A549 (cell line): ENCODE measurements around the gene ZNF275.

ENCODE experiments used
- CBX8 ChIP-seq: fragments of 200-600 bp; sonication (generic); IDR thresholded peaks from 2 replicates; pipeline ENCODE4 v1.6.1; 2016
- CEBPB ChIP-seq, 2 experiments: fragments of >200 bp in 1 of 2; sonication (Bioruptor Twin) in 1 of 2; formaldehyde crosslinking in 1 of 2; IDR thresholded peaks; 2 replicates each; pipeline ENCODE4 v1.6.1; 2012 to 2016
- CHD2 ChIP-seq: fragments of 150-350 bp; IDR thresholded peaks from 2 replicates; pipeline ENCODE4 v1.6.1; 2014; ENCODE audit warnings: low read length; ENCODE audit not compliant: partially characterized antibody
- CTCF ChIP-seq: fragments of >200 bp; sonication (Bioruptor Twin); formaldehyde crosslinking; IDR thresholded peaks from 3 replicates; pipeline ENCODE4 v1.5.1; 2016
- JUN ChIP-seq, 2 experiments: fragments of >200 bp; sonication (Bioruptor Twin); formaldehyde crosslinking; IDR thresholded peaks; 2 replicates in 1 of 2; 3 replicates in 1 of 2; pipeline ENCODE4 v1.6.1; 2016 to 2017
- KDM1A ChIP-seq: fragments of 200-600 bp; sonication (generic); IDR thresholded peaks from 2 replicates; pipeline ENCODE4 v1.6.1; 2016; ENCODE audit warnings: low read depth, mild to moderate bottlenecking
- MAFK ChIP-seq: fragments of 450-650 bp; IDR thresholded peaks from 2 replicates; pipeline ENCODE4 v1.6.1; 2014; ENCODE audit not compliant: partially characterized antibody
- PHF8 ChIP-seq: fragments of 200-600 bp; sonication (generic); IDR thresholded peaks from 2 replicates; pipeline ENCODE4 v1.6.1; 2016; ENCODE audit warnings: low read depth, mild to moderate bottlenecking, antibody characterized with exemption, moderate library complexity, borderline replicate concordance
- POLR2A ChIP-seq: IDR thresholded peaks from 2 replicates; pipeline ENCODE4 v1.6.1; 2012; ENCODE audit warnings: mild to moderate bottlenecking, low read length
- RAD21 ChIP-seq, 2 experiments: fragments of >200 bp in 1 of 2; sonication (Bioruptor Twin) in 1 of 2; formaldehyde crosslinking in 1 of 2; IDR thresholded peaks in 1 of 2; conservative IDR thresholded peaks in 1 of 2; 2 replicates in 1 of 2; 3 replicates in 1 of 2; pipeline ENCODE4 v1.6.1; 2012 to 2018; ENCODE audit warnings: inconsistent platforms in 1 of 2
- SMC3 ChIP-seq: fragments of >200 bp; sonication (Bioruptor Twin); formaldehyde crosslinking; IDR thresholded peaks from 3 replicates; pipeline ENCODE4 v1.6.1; 2018; ENCODE audit warnings: inconsistent platforms
- USF2 ChIP-seq: fragments of 450-650 bp; IDR thresholded peaks from 2 replicates; pipeline ENCODE4 v1.6.1; 2014; ENCODE audit warnings: antibody characterized with exemption
- ZC3H11A ChIP-seq: fragments of 450-650 bp; IDR thresholded peaks from 2 replicates; pipeline ENCODE4 v1.6.1; 2014; ENCODE audit warnings: antibody characterized with exemption, mild to moderate bottlenecking
- ZFP36 ChIP-seq: fragments of 450-650 bp; IDR thresholded peaks from 2 replicates; pipeline ENCODE4 v1.6.1; 2014; ENCODE audit warnings: borderline replicate concordance; ENCODE audit not compliant: partially characterized antibody

- TF ChIP-seq CTCF (no peak), CBX8 (no peak), KDM1A (no peak), USF2 (no peak), ZFP36 (no peak), POLR2A (no peak), JUN (IDR thresholded peaks at IDR 0.05) (no peak), CEBPB (IDR thresholded peaks at IDR 0.05) (no peak), PHF8 (no peak), MAFK (no peak), ZC3H11A (no peak), RAD21 (conservative IDR thresholded peaks at IDR 0.05 in 1 of 2, IDR thresholded peaks at IDR 0.05 in 1 of 2) (no peak), CHD2 (no peak), SMC3 (no peak)
These were observed 41.6 kb downstream of the ZNF275 start for GRCh38 chrX:153375571-153375970.
